ENCODE data around the gene TAF6.
"Not testable (repeated sequence)": the region's sequence is repeated elsewhere in the genome, so short reads cannot be mapped to it uniquely, and the experiment has no call there.

TAF6 gene

GRCh38 chr7:100152404-100152803 lies 33.2 kb upstream of the TAF6 start:
- no peak for DNase-seq (ENCODE audit: low spot score)

DNA sequence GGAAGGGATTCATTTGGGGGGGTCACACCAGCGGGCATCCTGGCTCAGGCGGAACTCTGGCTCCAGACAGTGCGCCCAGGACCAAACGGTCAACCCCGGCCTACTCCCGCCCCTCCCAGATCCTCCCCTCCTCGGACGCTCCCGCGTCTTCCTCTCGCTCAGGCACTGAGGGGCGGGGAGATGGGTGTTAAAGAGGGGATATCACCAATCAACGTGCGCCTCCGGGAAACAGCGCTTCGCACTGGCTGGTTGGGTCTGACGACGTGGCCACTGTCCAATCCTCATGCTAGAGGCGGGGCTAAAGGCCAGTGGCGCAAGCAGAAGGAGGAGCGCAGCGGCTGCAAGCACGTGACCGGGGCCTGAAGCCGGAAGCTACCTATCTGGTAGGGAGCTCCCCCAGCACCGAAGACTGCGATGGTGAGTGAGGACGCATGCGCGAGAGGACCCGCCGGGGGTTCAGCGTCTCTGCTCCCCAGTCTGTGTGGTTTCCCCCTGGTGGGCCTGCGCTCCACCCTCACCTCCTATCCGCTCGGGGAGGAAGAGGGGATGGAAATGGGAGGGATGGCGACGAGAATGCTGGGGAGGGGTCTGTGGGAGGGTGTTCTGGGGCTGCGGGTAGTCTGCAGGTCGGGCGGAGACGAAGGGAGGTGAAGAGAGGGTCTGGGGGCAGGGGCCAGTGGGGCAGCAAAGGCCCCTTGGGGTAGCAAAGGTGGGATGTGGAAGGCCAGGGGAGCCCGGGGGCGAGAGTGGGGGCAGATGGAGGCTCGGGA lies 29.6 kb upstream of the TAF6 start, which contains the start of gene LAMTOR4:
LAMTOR4 (plus strand) TSS at position 360 of the 770 bp plus-strand sequence; CDS start at position 415, 55 bp downstream.
- DNase-seq (ENCODE audit: low spot score), result peak; percentile 100

GRCh38 chr7:100148225-100148558 lies 29.0 kb upstream of the TAF6 start:
- no peak for DNase-seq (ENCODE audit: low spot score)

DNA sequence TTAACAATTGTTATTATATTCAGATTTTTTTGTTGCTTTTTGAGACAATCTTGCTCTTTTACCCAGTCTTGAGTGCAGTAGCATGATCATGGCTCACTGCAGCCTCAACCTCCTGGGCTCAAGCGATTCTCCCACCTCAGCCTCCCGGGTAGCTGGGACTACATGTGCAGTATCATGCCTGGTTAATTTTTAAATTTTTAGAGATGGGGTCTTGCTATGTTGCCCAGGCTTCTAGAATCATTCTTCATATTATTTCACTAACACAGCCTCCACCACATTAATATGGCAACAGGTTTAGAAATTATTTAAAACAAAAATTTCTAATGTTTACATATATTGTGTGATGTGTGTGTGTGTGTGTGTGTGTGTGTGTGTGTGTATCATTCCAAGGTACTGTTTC lies 28.1 kb upstream of the TAF6 start:
- DNase-seq (ENCODE audit: low spot score), result no peak

- DNase-seq (ENCODE audit: low spot score), result not testable (repeated sequence)
These were observed 27.2 kb upstream of the TAF6 start for GRCh38 chr7:100146350-100146749.

GRCh38 chr7:100142461-100142860 lies 23.3 kb upstream of the TAF6 start:
- no peak for DNase-seq (ENCODE audit: low spot score)

GRCh38 chr7:100141555-100141949 lies 22.4 kb upstream of the TAF6 start:
- no peak for DNase-seq (ENCODE audit: low spot score)

- DNase-seq (ENCODE audit: low spot score), result peak; percentile 53
These were observed 18.9 kb upstream of the TAF6 start for GRCh38 chr7:100137851-100138760.

GRCh38 chr7:100132697-100133151 lies 13.6 kb upstream of the TAF6 start:
- peak; percentile 91 for DNase-seq (ENCODE audit: low spot score)

- no peak for DNase-seq (ENCODE audit: low spot score)
These were observed 13.0 kb upstream of the TAF6 start for GRCh38 chr7:100132126-100132525.

- peak; percentile 64 for DNase-seq (ENCODE audit: low spot score)
These were observed 11.7 kb upstream of the TAF6 start for GRCh38 chr7:100130608-100131453.

DNA sequence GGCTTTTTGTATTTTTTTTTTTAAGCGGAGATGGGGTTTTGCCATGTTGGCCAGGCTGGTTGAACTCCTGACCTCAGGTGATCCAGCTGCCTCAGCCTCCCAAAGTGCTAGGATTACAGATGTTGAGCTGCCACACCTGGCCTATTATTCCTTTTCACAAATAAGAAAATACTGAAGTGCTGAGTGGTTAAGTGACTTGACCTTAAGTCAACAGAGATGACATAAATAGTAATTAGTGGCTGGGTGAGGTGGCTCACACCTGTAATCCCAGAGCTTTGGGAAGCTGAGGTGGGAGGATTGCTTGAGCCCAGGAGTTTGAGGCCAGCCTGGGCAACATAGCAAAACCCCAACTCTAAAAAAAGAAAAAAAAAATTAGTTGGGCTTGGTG lies 11.1 kb upstream of the TAF6 start:
- not testable (repeated sequence) for DNase-seq (ENCODE audit: low spot score)

DNA sequence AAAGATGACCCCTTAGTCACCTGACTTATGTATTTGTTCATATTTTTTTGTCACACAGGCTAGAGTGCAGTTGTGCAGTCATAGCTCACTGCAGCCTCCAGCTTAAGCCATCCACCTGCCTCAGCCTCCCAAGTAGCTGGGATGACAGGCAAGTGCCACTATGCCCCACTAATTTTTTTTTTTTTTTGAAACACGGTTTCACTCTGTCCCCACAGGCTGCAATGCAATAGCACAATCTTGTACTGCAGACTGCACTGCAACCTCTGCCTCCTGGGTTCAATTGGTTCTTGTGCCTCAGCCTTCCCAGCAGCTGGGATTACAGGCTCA lies 9.4 kb upstream of the TAF6 start:
- DNase-seq (ENCODE audit: low spot score), result no peak

GRCh38 chr7:100127866-100128636 lies 8.9 kb upstream of the TAF6 start:
- DNase-seq (ENCODE audit: low spot score), result peak; percentile 57

- DNase-seq (ENCODE audit: low spot score), result peak; percentile 98
These were observed 8.0 kb upstream of the TAF6 start, which contains the start of gene MBLAC1 for GRCh38 chr7:100126931-100127865. TSS of gene MBLAC1 (plus strand) at chr7:100126967. CDS start at chr7:100127396, 429 bp downstream.

GRCh38 chr7:100126239-100126930 lies 7.2 kb upstream of the TAF6 start:
- DNase-seq (ENCODE audit: low spot score), result no peak

DNA sequence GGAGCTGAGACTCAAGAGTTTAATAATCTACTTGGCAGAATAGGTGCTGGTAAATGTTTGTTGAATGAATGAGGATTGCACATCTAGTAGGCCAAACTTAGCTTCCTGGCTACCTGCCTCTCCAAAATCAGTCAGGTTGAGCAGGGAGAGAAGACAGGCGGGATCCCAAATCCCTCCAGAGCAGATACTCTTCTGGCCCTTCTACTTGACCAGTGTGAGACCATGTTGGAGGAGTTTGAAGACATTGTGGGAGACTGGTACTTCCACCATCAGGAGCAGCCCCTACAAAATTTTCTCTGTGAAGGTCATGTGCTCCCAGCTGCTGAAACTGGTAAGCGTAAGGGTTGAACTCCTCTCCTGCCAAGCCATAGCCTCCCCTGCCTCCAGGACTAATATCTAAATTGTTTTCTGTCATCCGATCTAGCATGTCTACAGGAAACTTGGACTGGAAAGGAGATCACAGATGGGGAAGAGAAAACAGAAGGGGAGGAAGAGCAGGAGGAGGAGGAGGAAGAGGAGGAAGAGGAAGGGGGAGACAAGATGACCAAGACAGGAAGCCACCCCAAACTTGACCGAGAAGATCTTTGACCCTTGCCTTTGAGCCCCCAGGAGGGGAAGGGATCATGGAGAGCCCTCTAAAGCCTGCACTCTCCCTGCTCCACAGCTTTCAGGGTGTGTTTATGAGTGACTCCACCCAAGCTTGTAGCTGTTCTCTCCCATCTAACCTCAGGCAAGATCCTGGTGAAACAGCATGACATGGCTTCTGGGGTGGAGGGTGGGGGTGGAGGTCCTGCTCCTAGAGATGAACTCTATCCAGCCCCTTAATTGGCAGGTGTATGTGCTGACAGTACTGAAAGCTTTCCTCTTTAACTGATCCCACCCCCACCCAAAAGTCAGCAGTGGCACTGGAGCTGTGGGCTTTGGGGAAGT lies 5.4 kb upstream of the TAF6 start:
- no peak for DNase-seq (ENCODE audit: low spot score)

GRCh38 chr7:100122568-100122967 lies 3.4 kb upstream of the TAF6 start:
- DNase-seq (ENCODE audit: low spot score), result no peak
